Activated T-cell treated with anti-CD3 and anti-CD28 coated beads for 24 hours (primary cell): ENCODE results near the gene GRP.

Experiments
- DNase-seq: peaks from one replicate; pipeline ENCODE4 v3.0.0-alpha.2; 2020; ENCODE audit warnings: low read depth

Gene GRP

DNA sequence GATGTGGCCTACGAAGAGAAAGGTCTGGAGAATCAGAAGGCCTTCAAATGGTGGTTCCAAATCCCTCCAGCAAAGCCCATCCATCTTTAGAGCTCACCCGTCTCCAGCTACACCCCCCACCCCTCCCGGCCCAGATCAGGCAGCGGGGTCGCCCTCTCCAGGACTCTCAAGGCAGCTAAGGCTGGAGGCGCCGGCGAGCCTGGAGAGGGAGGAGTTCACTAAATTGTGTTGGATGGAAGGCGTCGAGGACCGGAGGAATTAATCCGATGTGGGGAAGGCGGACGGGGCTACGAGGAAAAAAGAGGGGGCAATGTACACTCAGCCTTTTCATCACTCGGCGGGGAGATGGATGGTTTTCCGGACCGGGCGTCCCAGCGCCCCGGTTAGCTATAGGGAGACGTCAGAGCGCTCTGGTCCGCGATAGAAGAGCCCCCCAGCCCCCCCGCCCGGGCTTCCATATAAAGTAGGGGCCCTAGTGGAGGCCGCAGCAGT, at the start of gene GRP:
GRP (plus strand) TSS at position 487 of the 492 bp plus-strand sequence. CDS start 108 bp downstream, outside the sequence.
- no peak for DNase-seq

DNA sequence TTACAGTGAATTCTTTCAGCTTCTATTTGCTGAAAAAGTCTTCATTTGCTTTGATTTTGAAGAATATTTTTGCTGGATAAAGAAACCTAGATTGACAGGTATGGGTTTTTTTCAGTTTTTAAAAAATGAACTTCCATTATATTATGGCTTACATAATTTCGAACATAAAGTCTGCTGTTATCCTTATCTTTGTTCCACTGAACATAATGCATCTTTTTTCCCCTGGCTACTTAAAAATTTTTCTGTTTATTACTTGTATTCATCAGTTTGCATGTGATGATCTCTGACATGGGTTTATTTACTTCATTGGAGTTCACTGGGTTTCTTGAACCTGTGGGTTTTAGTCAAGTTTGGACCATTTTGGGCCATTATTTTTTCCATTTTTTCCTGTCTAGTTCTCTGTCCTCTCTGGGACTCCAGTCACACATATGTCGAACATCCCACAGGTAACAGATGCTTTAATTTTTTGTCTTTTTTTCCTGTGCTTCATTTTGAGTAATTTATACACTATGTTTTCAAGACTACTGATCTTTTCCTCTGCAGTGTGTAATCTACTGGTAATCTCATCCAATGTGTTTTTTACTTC, 47.2 kb upstream of the GRP start:
- no peak for DNase-seq

DNA sequence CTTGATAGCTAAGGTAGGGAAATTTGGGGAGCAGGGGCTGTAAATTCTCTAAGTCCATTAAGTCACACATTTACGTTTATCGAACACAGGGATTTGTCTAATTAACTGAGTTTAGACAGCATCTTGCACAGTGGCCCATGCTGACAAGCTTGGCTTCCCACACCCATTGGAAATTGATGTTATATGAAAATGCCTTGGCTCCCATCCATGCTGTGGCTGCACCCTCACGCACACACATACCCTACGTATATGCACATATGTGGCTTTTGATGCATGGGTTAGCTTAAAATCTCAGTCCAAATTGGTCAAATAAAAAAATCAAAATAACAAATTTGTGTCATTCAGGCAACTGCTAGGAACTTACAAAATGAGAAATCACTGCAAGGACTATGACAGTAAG, 42.5 kb upstream of the GRP start:
- no peak for DNase-seq

DNA sequence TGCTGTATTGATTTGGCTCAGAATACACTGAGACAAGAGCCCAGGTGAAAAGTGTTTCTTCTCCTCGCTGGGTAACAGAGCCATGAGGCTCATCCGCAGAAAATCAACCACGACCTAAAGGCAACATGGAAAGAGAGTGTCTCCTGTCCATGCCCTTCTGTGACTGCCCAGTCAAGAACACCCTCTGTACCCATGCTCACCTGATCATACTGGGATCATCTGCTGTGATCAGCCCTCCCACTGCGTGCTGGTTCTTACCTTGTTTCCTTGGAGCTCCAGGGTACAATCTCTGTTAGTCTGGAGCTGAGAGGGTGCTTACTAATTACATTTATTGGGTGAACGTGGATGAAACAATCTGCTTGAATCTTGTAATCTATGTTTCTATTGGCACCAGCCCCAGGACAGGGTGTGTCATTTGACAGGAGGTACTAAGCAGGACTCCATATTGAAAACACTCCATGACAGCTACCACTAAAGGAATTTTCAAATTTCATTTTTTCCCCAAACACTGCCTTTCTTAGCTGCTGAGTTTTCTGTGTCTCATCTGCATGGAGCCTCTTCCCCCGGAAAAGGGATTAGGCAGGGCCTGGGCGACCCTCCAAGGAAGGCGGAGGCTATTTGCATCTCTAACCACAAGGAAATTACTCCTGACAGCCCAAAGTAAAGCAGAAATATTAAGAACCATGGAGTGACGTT, 39.7 kb upstream of the GRP start:
- DNase-seq, result no peak

DNA sequence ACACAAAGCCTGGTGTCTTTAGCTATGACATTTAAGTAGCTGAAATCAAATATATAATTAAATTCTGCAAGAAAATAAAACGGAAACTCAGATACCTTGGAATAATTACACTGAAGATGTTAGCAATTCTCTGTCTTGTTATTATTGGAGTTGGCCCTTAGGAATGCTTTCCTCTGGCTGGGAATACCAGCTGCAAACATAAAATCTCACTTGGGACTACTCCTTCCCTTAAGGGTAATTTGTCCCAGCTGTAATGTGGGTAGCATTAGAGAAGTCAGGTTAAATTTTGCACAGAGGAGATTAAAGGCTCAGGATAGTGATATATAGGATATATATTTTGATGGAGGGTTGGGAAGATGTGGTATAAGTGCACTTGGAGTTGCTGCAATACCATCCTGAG, 37.3 kb upstream of the GRP start:
- no peak for DNase-seq

DNA sequence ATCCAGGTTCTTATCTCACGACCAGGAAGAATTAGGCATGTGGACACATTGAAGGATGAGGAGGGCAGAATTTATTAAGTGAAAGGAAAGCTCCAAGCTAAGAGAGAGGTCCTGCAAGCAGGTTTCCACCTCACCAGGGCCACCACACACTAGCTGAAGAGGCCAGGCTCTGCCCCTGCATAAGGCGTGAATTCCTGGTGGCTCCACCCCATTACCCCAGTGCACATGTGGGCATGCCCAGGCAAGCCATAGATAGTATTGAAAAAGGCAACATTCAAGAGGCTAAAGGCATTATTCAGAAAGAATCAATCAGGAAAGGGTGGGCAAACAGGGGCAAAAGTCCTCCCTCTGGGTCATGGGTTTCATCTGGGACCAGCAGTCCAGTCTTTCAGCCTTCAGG, 30.9 kb upstream of the GRP start:
- no peak for DNase-seq

DNA sequence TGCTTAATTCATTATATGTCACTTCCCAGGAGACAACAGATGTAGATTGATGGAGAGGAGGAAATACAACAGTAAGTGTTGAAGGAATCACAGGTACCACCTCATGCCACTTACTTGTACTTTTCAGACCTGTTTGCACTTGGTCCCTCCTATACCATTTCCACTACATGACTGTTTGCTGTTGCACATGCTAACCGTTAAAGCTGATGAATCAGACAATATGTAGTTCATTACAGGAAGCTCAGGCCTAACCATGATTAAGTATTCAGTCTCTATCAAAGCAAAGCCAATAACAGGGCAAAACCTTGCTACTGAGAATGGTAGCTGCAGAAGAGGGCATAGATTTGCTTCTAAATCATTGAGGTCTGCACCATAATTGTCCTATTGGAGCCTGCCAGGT, 30.2 kb upstream of the GRP start:
- DNase-seq, result no peak

DNA sequence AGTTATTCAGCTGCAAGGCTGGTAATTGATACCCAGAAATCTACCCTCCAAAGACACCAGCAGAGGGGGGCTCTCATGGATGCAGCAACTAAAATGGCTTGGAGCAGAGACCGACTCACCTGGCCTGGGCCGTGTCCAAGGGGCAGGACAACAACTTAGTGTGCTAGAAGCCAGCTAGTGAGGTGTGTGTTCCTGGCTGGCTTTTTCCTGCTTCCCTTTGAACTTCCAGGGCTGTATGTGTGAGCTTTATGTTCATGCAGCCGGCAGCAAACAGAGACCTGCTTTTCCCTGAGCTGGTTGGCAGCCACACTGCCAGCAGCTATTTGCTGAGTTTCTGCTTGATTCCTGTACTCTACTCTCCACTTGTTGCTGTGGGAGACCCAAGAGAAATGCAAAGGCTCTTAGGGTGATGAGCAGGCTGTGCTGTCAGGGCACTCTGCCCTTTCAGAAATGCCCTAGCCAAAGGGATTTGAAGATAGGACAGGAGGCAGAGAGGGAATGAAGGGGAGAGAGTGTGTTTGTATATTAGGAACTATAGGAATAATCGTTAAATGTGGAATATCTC, 23.7 kb upstream of the GRP start:
- no peak for DNase-seq

DNA sequence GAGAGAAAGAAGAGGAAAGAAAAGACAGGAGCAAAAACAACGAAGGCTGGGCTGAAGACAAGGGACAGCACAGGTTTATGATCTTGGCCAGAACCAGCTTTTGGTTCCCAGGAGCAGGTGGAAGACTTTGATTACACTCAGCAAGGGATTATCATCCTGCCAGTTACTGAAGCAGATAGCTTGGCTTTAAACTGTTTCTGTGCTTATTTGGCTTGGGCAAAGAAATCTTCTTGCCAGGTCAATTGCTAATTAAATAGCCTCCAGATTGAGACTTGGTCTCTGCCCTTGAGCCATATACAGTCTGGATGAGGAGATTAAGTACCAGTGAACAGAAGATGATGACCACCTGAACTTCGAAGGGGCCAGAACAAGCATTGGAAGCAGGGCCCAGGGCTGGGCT, 22.3 kb upstream of the GRP start:
- no peak for DNase-seq

DNA sequence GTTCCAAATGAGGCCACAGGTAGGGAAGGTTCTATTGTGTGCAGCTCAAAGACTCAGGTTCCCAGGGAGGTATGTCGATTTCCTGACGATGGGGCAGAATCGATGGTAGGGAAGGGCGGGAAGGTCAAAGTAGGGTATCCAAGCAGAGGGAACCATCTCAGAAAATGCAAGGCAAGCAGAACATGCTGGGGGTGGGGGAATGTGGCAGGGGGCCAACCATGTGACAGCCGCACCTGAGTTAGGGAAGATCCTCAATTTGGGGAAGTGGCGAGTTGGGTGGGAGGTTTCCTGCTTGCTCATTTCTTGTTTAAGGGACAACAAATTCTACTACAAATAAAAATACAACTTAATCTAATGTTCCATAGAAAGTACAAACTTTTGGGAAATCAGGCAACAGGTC, 21.7 kb upstream of the GRP start:
- no peak for DNase-seq

DNA sequence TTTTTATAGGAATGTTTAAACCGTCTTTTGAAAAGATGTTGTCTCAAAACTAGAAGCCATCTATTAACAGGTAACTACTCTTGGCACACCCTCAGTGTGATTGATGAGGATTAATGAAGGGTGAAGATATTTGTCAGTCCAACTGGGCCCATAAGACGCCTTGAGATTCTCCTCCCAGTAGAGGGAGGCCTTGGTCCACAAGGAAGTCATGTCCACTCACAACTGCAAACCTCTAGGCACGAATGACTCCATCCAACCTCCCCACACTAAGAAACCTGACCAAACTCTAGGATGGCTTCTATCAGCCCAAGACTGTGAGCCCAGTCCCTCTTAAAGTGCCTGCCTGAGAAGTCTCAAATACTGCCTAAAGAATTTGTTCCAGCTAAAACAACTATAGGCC, 19.2 kb upstream of the GRP start:
- no peak for DNase-seq

DNA sequence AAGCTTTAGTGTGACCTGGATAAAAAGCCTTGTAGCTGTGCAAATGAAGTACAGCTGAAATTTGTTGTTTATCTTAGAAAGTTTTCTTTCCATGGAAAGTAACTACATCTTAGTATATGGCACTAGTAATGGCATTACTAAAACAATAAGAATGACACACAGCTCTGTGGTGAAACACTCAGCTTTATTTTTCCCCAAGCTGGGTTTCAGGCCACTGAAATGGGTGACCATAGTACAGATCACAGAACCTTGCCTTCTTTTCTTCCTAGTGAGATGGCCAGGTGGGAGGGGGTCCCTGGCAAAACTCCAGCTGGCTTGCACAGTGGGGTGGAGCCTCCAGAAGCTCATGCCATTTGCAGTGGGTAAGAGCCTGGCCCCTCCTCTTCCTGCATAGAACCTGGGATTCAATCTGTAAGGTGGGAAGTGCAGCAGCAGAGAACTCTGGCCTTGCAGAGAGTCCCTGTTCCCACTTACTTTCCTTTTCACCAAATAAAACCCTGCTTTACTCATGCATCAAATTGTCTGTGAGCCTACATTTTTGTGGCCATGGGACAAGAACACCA, 17.6 kb upstream of the GRP start:
- no peak for DNase-seq

DNA sequence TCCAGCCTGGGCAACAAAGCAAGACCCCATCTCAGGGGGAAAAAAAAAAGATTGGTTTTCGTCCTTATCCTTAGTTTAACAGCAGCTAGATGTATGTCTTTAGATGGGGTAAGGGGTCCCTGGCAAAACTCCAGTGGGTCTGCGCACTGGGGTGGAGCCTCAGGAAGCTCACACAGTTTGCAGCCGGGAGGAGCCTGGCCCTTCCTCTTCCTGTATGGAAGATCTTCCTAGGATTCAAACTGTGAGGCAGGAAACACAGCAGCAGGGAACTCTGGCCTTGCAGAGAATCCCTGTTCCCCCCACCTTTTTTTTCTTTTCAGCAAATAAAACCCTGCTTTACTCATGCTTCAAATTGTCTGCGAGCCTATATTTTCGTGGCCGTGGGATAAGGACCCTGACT, 12.5 kb upstream of the GRP start:
- no peak for DNase-seq

DNA sequence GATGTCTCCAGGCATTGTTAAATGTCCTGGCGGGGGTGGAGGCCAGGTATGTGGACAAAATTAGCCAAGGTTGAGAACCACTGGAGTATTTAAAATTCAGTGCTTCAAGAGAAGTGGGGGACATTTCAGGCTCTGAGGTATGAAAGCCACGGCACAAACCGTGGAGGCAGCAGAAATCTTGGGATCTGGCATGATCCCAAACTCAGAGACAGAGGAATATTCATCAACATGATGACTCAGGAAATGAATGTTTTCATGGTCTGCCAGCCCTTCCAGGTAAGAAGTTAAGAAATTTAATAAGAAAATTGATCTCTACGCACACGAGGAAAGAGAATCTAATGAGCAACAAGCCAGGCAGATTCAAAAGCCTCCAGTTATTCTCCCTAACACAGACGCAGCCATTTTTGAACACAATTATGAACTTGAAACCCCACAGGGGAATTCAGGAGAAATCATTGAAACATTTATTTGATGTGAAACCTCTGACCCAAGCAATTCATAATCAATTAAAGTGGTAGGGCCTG, 11.3 kb upstream of the GRP start:
- no peak for DNase-seq

DNA sequence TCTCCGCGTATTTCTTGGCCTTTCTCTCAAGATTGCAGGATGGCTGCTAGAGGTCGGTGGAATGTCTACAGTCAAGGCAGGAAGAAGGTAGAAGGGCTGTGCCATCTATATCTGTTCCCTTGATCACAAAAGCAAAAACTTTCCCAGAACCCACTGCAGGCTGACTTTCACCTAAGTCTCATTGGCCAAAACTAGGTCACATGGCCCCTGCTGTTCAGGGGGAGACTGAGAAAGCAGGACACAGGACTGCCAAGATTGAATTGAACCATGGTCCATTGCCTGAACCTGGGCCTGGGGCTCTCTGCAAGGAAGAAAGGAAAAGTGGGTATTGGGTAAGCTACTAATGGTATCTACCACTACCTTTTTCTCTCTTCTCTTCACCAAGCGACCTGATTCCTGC, 9.7 kb upstream of the GRP start:
- DNase-seq, result no peak

DNA sequence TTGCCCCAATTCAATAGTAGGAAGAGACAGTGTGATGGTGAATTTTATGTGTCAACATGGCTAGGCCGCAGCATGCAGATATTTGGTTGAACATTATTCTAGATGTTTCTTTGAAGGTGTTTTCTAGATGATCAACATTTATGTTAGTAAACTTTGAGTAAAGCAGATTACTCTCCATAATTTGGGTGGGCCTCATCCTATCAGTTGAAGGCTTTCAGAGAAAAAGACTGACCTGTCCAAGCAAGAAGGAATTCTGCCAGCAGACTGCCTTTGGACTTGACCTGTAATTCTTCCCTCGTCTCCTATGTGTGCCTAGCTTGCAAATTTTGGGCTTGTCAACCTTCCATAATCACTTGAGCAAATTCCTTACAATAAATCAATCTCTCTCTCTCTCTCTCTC, 8.3 kb upstream of the GRP start:
- DNase-seq, result no peak

DNA sequence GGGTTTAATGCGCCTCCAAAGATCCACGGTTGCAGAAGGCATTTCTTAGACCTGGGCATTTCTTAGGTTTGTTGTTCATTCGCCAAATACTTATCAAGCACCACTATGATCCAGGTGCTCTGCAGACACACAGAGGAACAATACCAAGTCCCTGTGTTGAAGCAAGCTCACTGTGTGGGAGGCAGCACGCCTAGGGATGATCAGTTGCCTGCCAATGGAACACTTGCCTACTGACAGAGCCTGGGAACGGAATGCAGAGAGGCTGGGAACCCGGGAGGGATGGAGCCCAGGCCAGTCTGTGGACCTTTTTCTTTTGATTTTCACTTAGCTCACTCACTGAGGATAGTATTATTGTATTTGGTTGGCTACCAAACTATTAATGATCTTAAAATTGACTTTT, 1.9 kb upstream of the GRP start:
- no peak for DNase-seq

DNA sequence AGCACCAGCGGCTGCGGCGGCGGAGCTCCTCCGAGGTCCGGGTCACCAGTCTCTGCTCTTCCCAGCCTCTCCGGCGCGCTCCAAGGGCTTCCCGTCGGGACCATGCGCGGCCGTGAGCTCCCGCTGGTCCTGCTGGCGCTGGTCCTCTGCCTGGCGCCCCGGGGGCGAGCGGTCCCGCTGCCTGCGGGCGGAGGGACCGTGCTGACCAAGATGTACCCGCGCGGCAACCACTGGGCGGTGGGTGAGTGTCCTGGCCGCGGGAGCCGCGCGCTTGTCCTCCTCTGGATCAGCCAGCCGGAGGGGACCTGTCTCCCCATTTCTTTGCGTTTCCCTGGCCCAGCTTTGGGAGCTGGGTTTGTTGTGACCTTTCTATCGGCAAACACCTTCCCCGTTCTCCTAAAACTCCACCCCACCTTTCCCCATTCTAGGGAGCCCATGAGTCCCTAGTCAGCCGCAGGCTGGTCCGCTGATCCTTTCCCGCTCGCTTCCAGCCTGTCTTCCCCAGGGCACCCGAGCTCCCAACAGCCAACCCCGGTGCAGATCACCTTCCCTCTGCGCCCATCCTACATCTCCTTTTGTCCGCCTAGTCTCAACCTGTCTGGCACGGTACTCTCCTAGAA, 316 bp downstream of the GRP start:
- DNase-seq, result no peak

DNA sequence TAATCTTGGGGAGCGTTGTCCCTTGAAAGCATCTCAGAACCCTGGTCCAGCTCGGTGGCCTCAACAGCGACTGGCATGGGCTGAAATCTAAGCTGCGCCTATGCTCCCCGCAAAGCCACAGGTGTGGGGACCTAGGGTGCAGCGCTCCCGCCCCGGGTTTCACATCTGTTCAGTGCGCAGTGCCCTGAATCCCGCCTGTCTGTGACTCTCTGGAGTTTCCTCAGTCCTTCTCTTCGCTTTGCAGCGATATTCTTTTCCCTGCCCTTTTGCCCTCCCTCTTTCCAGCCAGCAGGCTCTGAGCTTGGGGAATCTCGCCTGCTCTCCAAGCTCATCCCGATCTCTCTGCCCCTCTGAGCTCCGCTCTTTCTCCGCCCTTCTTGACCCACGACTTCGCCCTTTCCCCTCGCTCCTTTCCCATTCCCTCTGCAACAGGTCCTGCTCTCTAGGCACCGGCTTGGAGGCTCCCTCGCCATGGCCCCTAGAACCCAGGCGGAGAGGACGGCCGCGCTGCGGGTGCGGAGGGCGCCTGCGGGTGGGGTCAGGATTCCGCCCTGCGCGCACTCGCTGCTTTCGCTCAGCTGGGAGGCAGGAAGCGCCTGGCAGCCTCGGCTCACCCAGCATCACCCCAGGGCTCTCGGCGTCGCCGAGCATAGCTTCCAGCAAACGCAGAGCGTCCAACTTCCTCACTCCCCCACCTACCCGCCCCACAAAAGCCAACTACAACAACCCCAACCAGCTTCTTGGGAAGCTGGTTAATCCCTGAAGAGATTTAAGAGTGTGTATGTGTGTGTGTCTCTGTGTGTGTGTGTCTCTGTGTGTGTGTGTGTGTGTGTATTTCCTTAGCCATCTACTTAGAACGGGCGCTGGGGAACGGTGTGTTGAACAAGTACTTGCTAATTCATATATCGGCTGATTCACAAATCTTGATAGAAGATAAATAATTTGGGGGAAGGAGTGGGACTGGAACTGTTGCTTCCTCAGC, 1.1 kb downstream of the GRP start:
- no peak for DNase-seq

DNA sequence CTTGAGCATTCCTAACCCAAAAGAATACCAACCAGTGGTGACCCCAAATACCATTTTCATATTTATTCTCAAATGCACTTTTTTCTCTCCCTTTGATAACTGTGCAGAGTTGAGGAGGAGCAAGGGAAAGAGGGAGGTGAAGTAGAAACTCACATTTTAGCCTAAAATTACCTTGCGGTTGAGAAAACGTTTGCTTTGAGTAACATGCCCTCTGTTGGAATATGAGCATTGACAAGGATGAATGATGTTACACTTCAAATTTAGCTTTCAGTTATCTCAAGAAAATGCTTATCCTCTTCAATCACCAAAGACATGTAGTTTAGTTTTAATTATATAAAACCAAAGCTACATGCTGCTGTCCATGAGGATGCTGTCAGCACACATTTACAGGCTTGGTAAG, 2.4 kb downstream of the GRP start:
- DNase-seq, result no peak

DNA sequence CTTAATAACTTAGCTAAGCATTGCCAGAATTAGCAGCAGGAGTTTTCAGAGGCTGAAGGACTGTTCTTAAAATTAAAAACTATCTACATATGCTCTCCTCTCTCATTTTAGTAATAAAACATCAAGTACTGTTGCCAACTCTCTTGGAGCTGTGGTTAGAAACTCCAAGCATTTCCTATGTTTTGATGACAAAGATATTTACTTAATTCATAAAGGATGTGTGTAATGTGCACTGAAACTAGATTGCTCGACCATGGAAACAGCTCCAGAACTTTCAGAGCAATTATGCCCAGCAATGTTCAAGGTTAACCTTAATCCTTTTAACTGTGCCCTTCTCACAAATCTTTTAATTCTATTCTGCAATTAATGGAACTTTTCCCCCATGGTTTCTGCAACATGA, 8.4 kb downstream of the GRP start:
- DNase-seq, result no peak

DNA sequence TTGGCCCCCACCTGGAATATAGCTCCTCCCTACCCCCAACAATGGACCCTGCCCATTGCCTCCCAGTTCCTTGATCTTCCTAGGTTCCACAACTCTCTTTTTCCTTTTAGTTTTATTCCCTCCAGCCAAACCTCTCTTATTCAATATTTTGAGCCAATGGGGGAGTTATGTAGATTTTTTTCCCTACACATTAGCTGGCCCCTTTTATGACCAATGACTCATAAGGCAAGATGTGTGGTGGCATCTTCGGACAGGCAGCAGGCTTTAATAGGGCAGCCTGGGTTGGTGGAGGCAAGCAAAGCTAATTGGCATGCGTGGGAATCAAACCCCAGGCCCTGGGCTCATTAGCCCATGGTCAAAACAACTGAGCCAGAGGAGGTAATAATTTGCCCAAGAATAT, 9.2 kb downstream of the GRP start:
- DNase-seq, result no peak
